ENCODE measurements around the gene AMH. TPM values are rescaled to one million over a fixed set of nuclear protein-coding genes. Genes with fewer than 3 reads are reported as not detected.

Gene AMH
- polyA plus RNA-seq, 3 donors = 0.12 TPM; not detected in 2

- Mint-ChIP-seq H3K4me3 (no peak overlapping the region), H3K9me3 (peaks cover 0 to 1% (median 0%) of the 10 kb centered on the region in 7 donors), H3K36me3 (peaks cover 44 to 75% of the 10 kb centered on the region in 2 donors), H3K27me3 (ENCODE audit: low read depth in 3 of 3) (peaks cover 0 to 4% (median 0%) of the 10 kb centered on the region in 3 donors), H3K4me1 (peaks cover 31% of the 10 kb centered on the region), H3K27ac (peak overlapping the region in 1 of 7 donors; percentile 16)
- DNase-seq = no peak
- Histone ChIP-seq H3K9me3 (replicated peaks in 1 of 2; ENCODE audit: control insufficient read depth in 1 of 2, insufficient read depth in 1 of 2, low read length in 2 of 2) (no peaks in the 10 kb centered on the region), H4K20me1 (ENCODE audit: insufficient read depth, low read length) (peaks cover 94% of the 10 kb centered on the region), H3K79me2 (ENCODE audit: insufficient read depth, low read length) (peaks cover 66% of the 10 kb centered on the region), H3K27ac (ENCODE audit: low read depth in 1 of 2, low read length in 2 of 2) (no peak overlapping the region), H2AFZ (ENCODE audit: insufficient read depth, low read depth, low read length, poor library complexity, severe bottlenecking) (no peak overlapping the region), H3K4me1 (ENCODE audit: control insufficient read depth in 1 of 2, insufficient read depth in 2 of 2, low read length in 2 of 2) (peaks cover 21 to 27% of the 10 kb centered on the region in 2 donors), H3K9ac (ENCODE audit: insufficient read depth, low read length, poor library complexity, severe bottlenecking) (no peak overlapping the region), H3K4me2 (replicated peaks; ENCODE audit: extremely low read depth, low read length, poor library complexity, severe bottlenecking) (no peak overlapping the region), H3K36me3 (replicated peaks in 1 of 2; ENCODE audit: control insufficient read depth in 1 of 2, insufficient read depth in 2 of 2, low read length in 2 of 2) (peaks cover 55 to 78% of the 10 kb centered on the region in 2 donors), H3K27me3 (ENCODE audit: control insufficient read depth in 2 of 2, insufficient read depth in 2 of 2, low read length in 2 of 2) (no peaks in the 10 kb centered on the region), H3K4me3 (replicated peaks in 1 of 3; ENCODE audit: low read depth in 2 of 3, low read length in 3 of 3) (no peak overlapping the region)
- intact Hi-C loops (cut with micrococcal nuclease) = no loop called here
- 94% methylated on average over 25 of the region's 32 CpGs for WGBS (ENCODE audit: insufficient coverage)
- TF ChIP-seq CTCF (IDR thresholded peaks at IDR 0.05) = no peak
Measured at GRCh38 chr19:2243274-2244124, 5.6 kb upstream of the AMH start.

- H3K27me3 Mint-ChIP-seq (ENCODE audit: low read depth in 3 of 3) = peaks cover 0 to 10% (median 5%) of the 10 kb centered on the region in 3 donors
- peaks cover 16 to 21% of the 10 kb centered on the region in 2 donors for H3K4me1 ChIP-seq (ENCODE audit: control insufficient read depth in 1 of 2, insufficient read depth in 2 of 2, low read length in 2 of 2)
- no peak overlapping the region for H2AFZ ChIP-seq (ENCODE audit: insufficient read depth, low read depth, low read length, poor library complexity, severe bottlenecking)
- TF ChIP-seq CTCF (IDR thresholded peaks at IDR 0.05) = no peak
- no peak overlapping the region for H3K27ac ChIP-seq (ENCODE audit: low read depth in 1 of 2, low read length in 2 of 2)
- H3K4me3 ChIP-seq (replicated peaks in 1 of 3; ENCODE audit: low read depth in 2 of 3, low read length in 3 of 3) = no peak overlapping the region
- H3K9me3 ChIP-seq (replicated peaks in 1 of 2; ENCODE audit: control insufficient read depth in 1 of 2, insufficient read depth in 1 of 2, low read length in 2 of 2) = no peaks in the 10 kb centered on the region
- intact Hi-C loops (cut with micrococcal nuclease) = no loop called here
- H3K4me2 ChIP-seq (replicated peaks; ENCODE audit: extremely low read depth, low read length, poor library complexity, severe bottlenecking) = no peak overlapping the region
- H3K27me3 ChIP-seq (ENCODE audit: control insufficient read depth in 2 of 2, insufficient read depth in 2 of 2, low read length in 2 of 2) = peaks cover 0 to 5% of the 10 kb centered on the region in 2 donors
- H4K20me1 ChIP-seq (ENCODE audit: insufficient read depth, low read length) = peaks cover 94% of the 10 kb centered on the region
- peaks cover 25% of the 10 kb centered on the region for H3K4me1 Mint-ChIP-seq
- no peak overlapping the region for H3K27ac Mint-ChIP-seq
- peaks cover 0 to 2% (median 0%) of the 10 kb centered on the region in 7 donors for H3K9me3 Mint-ChIP-seq
- no peak overlapping the region for H3K9ac ChIP-seq (ENCODE audit: insufficient read depth, low read length, poor library complexity, severe bottlenecking)
- WGBS (ENCODE audit: insufficient coverage) = 100% methylated on average over 6 of the region's 12 CpGs
- peaks cover 45 to 79% of the 10 kb centered on the region in 2 donors for H3K36me3 Mint-ChIP-seq
- H3K79me2 ChIP-seq (ENCODE audit: insufficient read depth, low read length) = peaks cover 60% of the 10 kb centered on the region
- DNase-seq = no peak
- no peak overlapping the region for H3K4me3 Mint-ChIP-seq
- peaks cover 60 to 83% of the 10 kb centered on the region in 2 donors for H3K36me3 ChIP-seq (replicated peaks in 1 of 2; ENCODE audit: control insufficient read depth in 1 of 2, insufficient read depth in 2 of 2, low read length in 2 of 2)
Measured at GRCh38 chr19:2244125-2244411, 5.1 kb upstream of the AMH start.

Measured in CD14-positive monocyte (primary cell).